K562 (cell line): ENCODE data around the gene CEBPB. TPM values are rescaled to one million over a fixed set of nuclear protein-coding genes. Genes with fewer than 3 reads are reported as not detected.

ENCODE experiments used
- ATAC-seq: fragments of 200-7000 bp; cut with Tn5 transposase; 3 replicates; pipeline ENCODE4 v1.9.1; 2020; ENCODE audit warnings: moderate library complexity
- BruUV-seq: library from RNA; stranded (reverse); fragments of 400-500 nt; replicated peaks from 2 replicates; lab custom pipeline; 2021; lab: Mats Ljungman, UMichigan
- CTCF ChIA-PET: fragments of 300-600 bp; formaldehyde crosslinking; extraction: SDS; loops from one replicate; lab custom pipeline; 2021; ENCODE audit warnings: low intra/inter-chr PET ratio; lab: Yijun Ruan, JAX
- POLR2A ChIA-PET: fragments of 300-600, 350-650 bp; sonication (Branson Sonifier 250); formaldehyde crosslinking; extraction: SDS; loops from one replicate; lab custom pipeline; 2021; ENCODE audit warnings: antibody characterized with exemption, inconsistent platforms; lab: Yijun Ruan, JAX
- DNase-seq, 4 experiments: peaks; one replicate each; pipeline versions ENCODE4 v3.0.0 to v3.0.0-alpha.2; 2011 to 2018; ENCODE audit warnings: low spot score in 3 of 4, mixed read lengths in 3 of 4; ENCODE audit errors: extremely low read depth in 1 of 4
- FAIRE-seq: peaks from 2 replicates; lab custom pipeline; 2011; peaks lifted over from hg19 to GRCh38; lab: Jason Lieb, UNC
- H2AFZ ChIP-seq: 2 replicates; pipeline ENCODE4 v1.6.0; 2011; ENCODE audit warnings: low read depth, low read length, control low read depth, inconsistent platforms
- H3K27ac ChIP-seq: fragments of 200-600 bp; 3 replicates; pipeline ENCODE4 v1.8.0; 2011; ENCODE audit warnings: low read depth, mild to moderate bottlenecking, control low read depth, inconsistent platforms, low read length, moderate library complexity, mixed read lengths; ENCODE audit errors: extremely low read depth
- H3K27me3 ChIP-seq, 2 experiments: fragments of 300-600 bp in 1 of 2; 2 replicates in 1 of 2; 3 replicates in 1 of 2; pipeline versions ENCODE4 v1.6.0 to v1.8.0; 2011; ENCODE audit warnings: inconsistent platforms in 2 of 2, low read length in 2 of 2, mild to moderate bottlenecking in 1 of 2, mixed read lengths in 1 of 2, moderate library complexity in 1 of 2; ENCODE audit not compliant: control insufficient read depth in 2 of 2, insufficient read depth in 2 of 2
- H3K36me3 ChIP-seq: fragments of 300-600 bp; 3 replicates; pipeline ENCODE4 v1.8.0; 2011; ENCODE audit warnings: mild to moderate bottlenecking, low read length, inconsistent platforms; ENCODE audit not compliant: control insufficient read depth, insufficient read depth
- H3K4me1 ChIP-seq, 2 experiments: fragments of 200-600 bp in 1 of 2; replicated peaks in 1 of 2; 2 replicates in 1 of 2; 3 replicates in 1 of 2; pipeline versions ENCODE4 v1.5.1 to v1.8.0; 2011; ENCODE audit warnings: inconsistent platforms in 2 of 2, low read length in 2 of 2, mild to moderate bottlenecking in 1 of 2, mixed read lengths in 1 of 2, moderate library complexity in 1 of 2; ENCODE audit not compliant: control insufficient read depth in 2 of 2, insufficient read depth in 2 of 2
- H3K4me2 ChIP-seq: 2 replicates; pipeline ENCODE4 v1.6.1; 2011; ENCODE audit warnings: low read length, control low read depth, inconsistent platforms, mixed read lengths; ENCODE audit not compliant: insufficient read depth
- H3K4me3 ChIP-seq: fragments of 200-600 bp; sonication (generic), shearing (Covaris generic); 2 replicates; pipeline ENCODE4 v1.5.1; 2016; ENCODE audit warnings: control low read depth, inconsistent platforms
- H3K79me2 ChIP-seq: fragments of 200-600 bp; 3 replicates; pipeline ENCODE4 v1.8.0; 2011; ENCODE audit warnings: low read length, inconsistent platforms; ENCODE audit not compliant: control insufficient read depth, insufficient read depth
- H3K9ac ChIP-seq, 2 experiments: 2 replicates each; pipeline versions ENCODE4 v1.6.0 to v1.6.1; 2011; ENCODE audit warnings: low read depth in 2 of 2, low read length in 2 of 2, control low read depth in 1 of 2, inconsistent platforms in 1 of 2, mild to moderate bottlenecking in 1 of 2, mixed read lengths in 1 of 2; ENCODE audit not compliant: insufficient read depth in 1 of 2
- H3K9me1 ChIP-seq: one replicate; pipeline ENCODE4 v1.6.0; 2011; ENCODE audit warnings: inconsistent platforms, mild to moderate bottlenecking, low read length, moderate library complexity; ENCODE audit not compliant: control insufficient read depth, insufficient read depth
- H3K9me3 ChIP-seq: replicated peaks from 2 replicates; pipeline ENCODE4 v1.5.1; 2011; ENCODE audit warnings: low read depth, low read length, inconsistent platforms; ENCODE audit not compliant: control insufficient read depth, insufficient read depth
- H4K20me1 ChIP-seq: replicated peaks from 2 replicates; pipeline ENCODE4 v1.6.1; 2011; ENCODE audit warnings: low read length, inconsistent platforms, mixed read lengths; ENCODE audit not compliant: control insufficient read depth, insufficient read depth
- ATF3 ChIP-seq, 2 experiments: fragments of 450-650 bp in 1 of 2; sonication (generic) in 1 of 2; formaldehyde crosslinking in 1 of 2; IDR thresholded peaks in 1 of 2; conservative IDR thresholded peaks in 1 of 2; 2 replicates each; pipeline versions ENCODE4 v1.6.1 to v1.8.1; 2016 to 2023; ENCODE audit warnings: mild to moderate bottlenecking in 2 of 2, moderate library complexity in 2 of 2, inconsistent platforms in 1 of 2, missing genetic modification reagents in 1 of 2
- BMI1 ChIP-seq: fragments of 150-350 bp; IDR thresholded peaks from 2 replicates; pipeline ENCODE4 v1.6.1; 2014; ENCODE audit warnings: low read length
- CBFA2T2 ChIP-seq: fragments of 450-650 bp; conservative IDR thresholded peaks from 2 replicates; pipeline ENCODE4 v1.6.1; 2017; ENCODE audit warnings: mild to moderate bottlenecking
- EGR1 ChIP-seq: fragments of 450-650 bp; conservative IDR thresholded peaks from 2 replicates; pipeline ENCODE4 v1.6.1; 2017; ENCODE audit warnings: mild to moderate bottlenecking
- MAFG ChIP-seq: fragments of 450-650 bp; conservative IDR thresholded peaks from 2 replicates; pipeline ENCODE4 v1.6.1; 2016; ENCODE audit warnings: missing genetic modification characterization, missing compliant biosample characterization
- MAZ ChIP-seq, 2 experiments: fragments of 450-650 bp in 1 of 2; sonication (generic) in 1 of 2; formaldehyde crosslinking; IDR thresholded peaks in 1 of 2; conservative IDR thresholded peaks in 1 of 2; 2 replicates each; pipeline versions ENCODE4 v1.4.0 to v1.5.0; 2020; ENCODE audit warnings: mild to moderate bottlenecking in 1 of 2, missing genetic modification reagents in 1 of 2
- POLR2AphosphoS2 ChIP-seq: IDR thresholded peaks from 2 replicates; pipeline ENCODE4 v1.6.1; 2012; ENCODE audit warnings: low read length, improper control_type of control experiment
- PTTG1 ChIP-seq: fragments of 450-650 bp; IDR thresholded peaks from 2 replicates; pipeline ENCODE4 v1.6.1; 2016; ENCODE audit warnings: low read depth, mild to moderate bottlenecking, missing genetic modification characterization, missing compliant biosample characterization
- RFX5 ChIP-seq: IDR thresholded peaks from 2 replicates; pipeline ENCODE4 v1.6.1; 2011; ENCODE audit warnings: low read depth, mild to moderate bottlenecking, improper control_type of control experiment, low read length
- TCF15 ChIP-seq: fragments of 250-450 bp; sonication (Bioruptor Pico); IDR thresholded peaks from 2 replicates; pipeline ENCODE4 v1.8.0; 2022; ENCODE audit warnings: moderate library complexity, mild to moderate bottlenecking, inconsistent platforms
- ZNF12 ChIP-seq: sonication (generic); formaldehyde crosslinking; IDR thresholded peaks from 2 replicates; pipeline ENCODE4 v1.4.0; 2020; ENCODE audit warnings: mild to moderate bottlenecking, missing genetic modification reagents
- ZNF184 ChIP-seq: sonication (generic); formaldehyde crosslinking; IDR thresholded peaks from 2 replicates; pipeline ENCODE4 v1.5.0; 2020; ENCODE audit warnings: missing genetic modification reagents
- ZNF239 ChIP-seq: fragments of 250-450 bp; sonication (Bioruptor Pico); IDR thresholded peaks from 2 replicates; pipeline ENCODE4 v1.4.0; 2020; ENCODE audit warnings: mild to moderate bottlenecking
- ZNF395 ChIP-seq: fragments of 200-800 bp; sonication (Bioruptor generic); IDR thresholded peaks from 2 replicates; pipeline ENCODE4 v1.6.1; 2017; ENCODE audit warnings: missing genetic modification characterization, missing compliant biosample characterization
- ZNF444 ChIP-seq: fragments of 250-450 bp; sonication (Bioruptor Pico); IDR thresholded peaks from 2 replicates; pipeline ENCODE4 v1.4.0; 2020; ENCODE audit warnings: mild to moderate bottlenecking, moderate library complexity
- ZNF699 ChIP-seq: fragments of 250-450 bp; sonication (Bioruptor Pico); IDR thresholded peaks from 2 replicates; pipeline ENCODE4 v1.8.0; 2021; ENCODE audit warnings: mild to moderate bottlenecking, moderate library complexity; ENCODE audit not compliant: insufficient replicate concordance
- ZNF764 ChIP-seq: fragments of 250-450 bp; sonication (Bioruptor Pico); IDR thresholded peaks from 2 replicates; pipeline ENCODE4 v1.4.0; 2020; ENCODE audit warnings: low read depth, mild to moderate bottlenecking, moderate library complexity
- WGBS: fragments of 100-300 bp; shearing (Covaris generic); methylation state at CpG from one replicate; pipeline ENCODE4 v1.1.6; 2016; ENCODE audit warnings: low coverage, mixed read lengths; ENCODE audit not compliant: insufficient coverage; ENCODE audit errors: missing lambda C conversion rate; 5-methylcytosine and 5-hydroxymethylcytosine counted together
- in situ Hi-C: fragments of 300-500 bp; cut with MboI; formaldehyde crosslinking; loops from 4 replicates; pipeline ENCODE4 v1.15.0; 2018; ENCODE audit warnings: inconsistent platforms, mixed read lengths
- intact Hi-C: fragments of 100-400 bp; cut with micrococcal nuclease; formaldehyde crosslinking; loops from 2 replicates; pipeline ENCODE4 v1.14.2; 2022
- polyA plus RNA-seq, 8 experiments: library from polyadenylated mRNA; depleted of rRNA in 4 of 8; stranded (reverse) in 5 of 8; unstranded in 3 of 8; fragments of >200 nt; fragmentation: Nextera tagmentation in 2 of 8; fragmentation: Illumina TruSeq in 1 of 8; extraction: Ambion mirVana in 2 of 8; extraction: Trizol in 1 of 8; gene quantifications; 2 replicates each; pipeline versions ENCODE4 v1.2.1 to v1.2.3, GENCODE V29; 2011 to 2014; ENCODE audit warnings: inconsistent platforms in 1 of 8, missing spikeins in 1 of 8
- total RNA-seq, 7 experiments: library from RNA; depleted of rRNA in 6 of 7; stranded (reverse); fragments of >200 nt in 6 of 7; fragmentation: Illumina TruSeq in 2 of 7; extraction: Trizol in 2 of 7; gene quantifications; 2 replicates each; pipeline versions ENCODE4 v1.2.1 to v1.2.3, GENCODE V29; 2011 to 2021; ENCODE audit warnings: low replicate concordance in 1 of 7

Gene CEBPB
- total and polyA plus RNA-seq, 9 of the 15 experiments (the other 6 are each of a cell fraction or from before 2014, with no cell fraction given), result 1.2 to 72.6 (median 7.8) TPM

- Histone ChIP-seq H3K27ac (no peak overlapping the region), H3K79me2 (no peaks in the 10 kb centered on the region), H3K36me3 (no peaks in the 10 kb centered on the region), H2AFZ (no peak overlapping the region), H3K9ac (peak overlapping the region in 1 of 2 experiments; percentile 65; a peak in 2 of 4 replicates), H3K4me1 (peaks cover 0 to 16% of the 10 kb centered on the region in 2 experiments; a peak in 2 of 5 replicates), H3K27me3 (peaks cover 0 to 5% of the 10 kb centered on the region in 2 experiments; a peak in 1 of 5 replicates), H3K4me2 (no peak overlapping the region), H3K9me1 (no peaks in the 10 kb centered on the region), H3K9me3 (no peaks in the 10 kb centered on the region), H3K4me3 (no peak overlapping the region), H4K20me1 (no peaks in the 10 kb centered on the region)
- in situ Hi-C loops (no loop called here), intact Hi-C loops (no loop called here)
- no peak for DNase-seq
- 50% methylated on average over 18 of the region's 18 CpGs for WGBS
- no peak for FAIRE-seq
- ChIA-PET CTCF (no interaction called here), POLR2A (interaction anchor here (0.7 to 1.0 kb wide), 2 partner anchors 13 to 23 kb away, joined by 3 to 4 read pairs; no protein-coding TSS in a partner anchor)
- no peak for TF ChIP-seq TCF15
- no peak for TF ChIP-seq BMI1
- TF ChIP-seq MAFG (tag), result no peak
- no peak for TF ChIP-seq ZNF444
- TF ChIP-seq RFX5, result no peak
- no peak for TF ChIP-seq ZNF395 (CRISPR knock-in tag)
- TF ChIP-seq CBFA2T2, result no peak
- TF ChIP-seq ZNF699, result no peak
- no peak for TF ChIP-seq EGR1
- no peak for TF ChIP-seq ATF3 (IDR thresholded peaks at IDR 0.05)
- no peak for TF ChIP-seq ATF3 (CRISPR knock-in tag; conservative IDR thresholded peaks at IDR 0.05)
- TF ChIP-seq PTTG1 (tag), result no peak
- TF ChIP-seq ZNF184, result no peak
- TF ChIP-seq ZNF239 (CRISPR knock-in tag), result no peak
- TF ChIP-seq POLR2AphosphoS2, result no peak
- TF ChIP-seq ZNF764, result no peak
- no peak for TF ChIP-seq ZNF12 (CRISPR knock-in tag)
- no peak for TF ChIP-seq MAZ (CRISPR knock-in tag; conservative IDR thresholded peaks at IDR 0.05 in 1 of 2, IDR thresholded peaks at IDR 0.05 in 1 of 2)
- no TSS peak for BruUV-seq
- no peak for ATAC-seq
Observed at GRCh38 chr20:50221501-50222308, 31.1 kb downstream of the CEBPB start.
